HG03103 (cell line): ENCODE measurements around the gene SMS.

ENCODE experiments used
- ATAC-seq: cut with Tn5 transposase; IDR thresholded peaks from one replicate; pipeline ENCODE4 v1.9.1; 2021; ENCODE audit warnings: low read depth; ENCODE audit not compliant: unreplicated experiment

The SMS gene

GRCh38 chrX:21975242-21975641 lies 34.7 kb downstream of the SMS start:
- no peak for ATAC-seq

GRCh38 chrX:21975812-21976211 lies 35.3 kb downstream of the SMS start:
- no peak for ATAC-seq

GRCh38 chrX:21978346-21978745 lies 37.8 kb downstream of the SMS start:
- ATAC-seq: no peak

- no peak for ATAC-seq
These were observed 41.8 kb downstream of the SMS start for GRCh38 chrX:21982311-21982710.

GRCh38 chrX:21985332-21985777 lies 44.8 kb downstream of the SMS start:
- peak; percentile 66 for ATAC-seq

GRCh38 chrX:21986596-21986995 lies 46.1 kb downstream of the SMS start:
- no peak for ATAC-seq

GRCh38 chrX:21989384-21989783 lies 48.9 kb downstream of the SMS start:
- no peak for ATAC-seq

GRCh38 chrX:21990832-21991231 lies 50.3 kb downstream of the SMS start:
- ATAC-seq: no peak

- no peak for ATAC-seq
These were observed 51.0 kb downstream of the SMS start for GRCh38 chrX:21991504-21991903.

- ATAC-seq: peak; percentile 82
These were observed 52.8 kb downstream of the SMS start for GRCh38 chrX:21993265-21993664.

GRCh38 chrX:21996872-21997455 lies 56.5 kb downstream of the SMS start:
- ATAC-seq: no peak

- ATAC-seq: no peak
These were observed 57.5 kb downstream of the SMS start for GRCh38 chrX:21998037-21998436.

- ATAC-seq: no peak
These were observed 64.4 kb downstream of the SMS start for GRCh38 chrX:22004866-22005265.

GRCh38 chrX:22012051-22012450 lies 71.5 kb downstream of the SMS start:
- ATAC-seq: no peak

GRCh38 chrX:22012931-22013330 lies 72.4 kb downstream of the SMS start:
- ATAC-seq: no peak

- ATAC-seq: no peak
These were observed 74.7 kb downstream of the SMS start for GRCh38 chrX:22015139-22015750.

- no peak for ATAC-seq
These were observed 81.3 kb downstream of the SMS start for GRCh38 chrX:22021751-22022324.

GRCh38 chrX:22024577-22024976 lies 84.1 kb downstream of the SMS start:
- no peak for ATAC-seq

- ATAC-seq: no peak
These were observed 85.2 kb downstream of the SMS start for GRCh38 chrX:22025751-22026150.

GRCh38 chrX:22026731-22027130 lies 86.2 kb downstream of the SMS start:
- ATAC-seq: no peak

- ATAC-seq: no peak
These were observed 91.6 kb downstream of the SMS start, which contains the start of gene PHEX for GRCh38 chrX:22032084-22032483. Gene PHEX, plus strand, starts transcription at chrX:22032325. Its CDS starts 681 bp downstream, at chrX:22033006.

GRCh38 chrX:22032506-22032905 lies 92.0 kb downstream of the SMS start:
- ATAC-seq: no peak
